ENCODE results near the gene UNC80. TPM values are rescaled to one million over a fixed set of nuclear protein-coding genes. Genes with fewer than 3 reads are reported as not detected.

The UNC80 gene
- total and polyA plus RNA-seq, 2 donors (not counting 1 experiment from before 2014, with no cell fraction given): not detected

GRCh38 chr2:209901172-209901571 lies 129.5 kb downstream of the UNC80 start:
- no peak overlapping the region for H3K4me2 ChIP-seq (replicated peaks; ENCODE audit: low read depth, low read length, poor library complexity, severe bottlenecking)
- intact Hi-C loops (cut with micrococcal nuclease): no loop called here

GRCh38 chr2:209905691-209906090 lies 134.1 kb downstream of the UNC80 start:
- POLR2A ChIA-PET: no interaction called here
- no peak overlapping the region for H3K27ac Mint-ChIP-seq

More at GRCh38 chr2:209901172-209901571, 129.5 kb downstream of the UNC80 start:
- ChIA-PET POLR2A (no interaction called here), CTCF (no interaction called here)
- no peaks in the 10 kb centered on the region for H3K4me1 ChIP-seq (ENCODE audit: control insufficient read depth in 2 of 2, insufficient read depth in 2 of 2, low read length in 2 of 2)
- no peak overlapping the region for H2AFZ ChIP-seq (ENCODE audit: insufficient read depth, low read depth, low read length, poor library complexity, severe bottlenecking)
- H4K20me1 ChIP-seq (ENCODE audit: control insufficient read depth, insufficient read depth, low read length, poor library complexity, severe bottlenecking): no peaks in the 10 kb centered on the region
- DNase-seq (no peak), ATAC-seq (ENCODE audit: low read depth) (no peak)
- H3K79me2 ChIP-seq (ENCODE audit: control insufficient read depth, insufficient read depth, low read length): no peaks in the 10 kb centered on the region
- Mint-ChIP-seq H3K4me3 (no peak overlapping the region), H3K9me3 (ENCODE audit: insufficient read depth) (no peaks in the 10 kb centered on the region), H3K4me1 (no peaks in the 10 kb centered on the region), H3K27me3 (no peaks in the 10 kb centered on the region), H3K27ac (no peak overlapping the region)
- WGBS (ENCODE audit: insufficient coverage): no CpG with 5 or more reads among the region's 2 CpGs
- no peak overlapping the region for H3K9ac ChIP-seq (ENCODE audit: low read length)
- peaks cover 0 to 2% (median 0%) of the 10 kb centered on the region in 3 donors for H3K9me3 ChIP-seq (ENCODE audit: control extremely low read depth in 1 of 3, control insufficient read depth in 2 of 3, insufficient read depth in 1 of 3, low read length in 2 of 3)
- TF ChIP-seq CTCF (IDR thresholded peaks at IDR 0.05): no peak
- TF ChIP-seq EZH2 (IDR thresholded peaks at IDR 0.05; ENCODE audit: borderline replicate concordance, insufficient read depth, low read depth, low read length, poor library complexity, severe bottlenecking): no peak
- H3K27ac ChIP-seq (ENCODE audit: low read length in 2 of 2): no peak overlapping the region
- H3K4me3 ChIP-seq (ENCODE audit: control extremely low read depth in 1 of 5, extremely low read depth in 1 of 5, insufficient read depth in 1 of 5, low read depth in 2 of 5, low read length in 4 of 5): no peak overlapping the region
- H3K27me3 ChIP-seq (replicated peaks in 1 of 4; ENCODE audit: control extremely low read depth in 1 of 4, control insufficient read depth in 3 of 4, insufficient read depth in 4 of 4, low read length in 3 of 4): no peaks in the 10 kb centered on the region
- no peaks in the 10 kb centered on the region for H3K36me3 ChIP-seq (replicated peaks in 1 of 2; ENCODE audit: control extremely low read depth in 1 of 2, control insufficient read depth in 1 of 2, extremely low read depth in 1 of 2, insufficient read depth in 2 of 2, low read length in 1 of 2)

More at GRCh38 chr2:209905691-209906090, 134.1 kb downstream of the UNC80 start:
- no CpG with 5 or more reads among the region's 2 CpGs for WGBS (ENCODE audit: insufficient coverage)
- no peak overlapping the region for H2AFZ ChIP-seq (ENCODE audit: insufficient read depth, low read depth, low read length, poor library complexity, severe bottlenecking)
- H3K36me3 ChIP-seq (replicated peaks in 1 of 2; ENCODE audit: control extremely low read depth in 1 of 2, control insufficient read depth in 1 of 2, extremely low read depth in 1 of 2, insufficient read depth in 2 of 2, low read length in 1 of 2): no peaks in the 10 kb centered on the region
- H3K4me1 Mint-ChIP-seq: no peaks in the 10 kb centered on the region
- CTCF ChIA-PET: no interaction called here
- H3K27ac ChIP-seq (ENCODE audit: low read length in 2 of 2): no peak overlapping the region
- H3K9me3 Mint-ChIP-seq (ENCODE audit: insufficient read depth): peaks cover 2% of the 10 kb centered on the region
- no peaks in the 10 kb centered on the region for H3K27me3 ChIP-seq (replicated peaks in 1 of 4; ENCODE audit: control extremely low read depth in 1 of 4, control insufficient read depth in 3 of 4, insufficient read depth in 4 of 4, low read length in 3 of 4)
- no peak overlapping the region for H3K4me3 Mint-ChIP-seq
- H3K4me2 ChIP-seq (replicated peaks; ENCODE audit: low read depth, low read length, poor library complexity, severe bottlenecking): no peak overlapping the region
- ATAC-seq (ENCODE audit: low read depth) (no peak), DNase-seq (no peak)
- peaks cover 0 to 2% (median 1%) of the 10 kb centered on the region in 3 donors for H3K9me3 ChIP-seq (ENCODE audit: control extremely low read depth in 1 of 3, control insufficient read depth in 2 of 3, insufficient read depth in 1 of 3, low read length in 2 of 3)
- TF ChIP-seq CTCF (IDR thresholded peaks at IDR 0.05) (no peak), EZH2 (IDR thresholded peaks at IDR 0.05; ENCODE audit: borderline replicate concordance, insufficient read depth, low read depth, low read length, poor library complexity, severe bottlenecking) (no peak)
- H3K4me3 ChIP-seq (ENCODE audit: control extremely low read depth in 1 of 5, extremely low read depth in 1 of 5, insufficient read depth in 1 of 5, low read depth in 2 of 5, low read length in 4 of 5): no peak overlapping the region
- no peaks in the 10 kb centered on the region for H3K4me1 ChIP-seq (ENCODE audit: control insufficient read depth in 2 of 2, insufficient read depth in 2 of 2, low read length in 2 of 2)
- intact Hi-C loops (cut with micrococcal nuclease): no loop called here
- no peaks in the 10 kb centered on the region for H4K20me1 ChIP-seq (ENCODE audit: control insufficient read depth, insufficient read depth, low read length, poor library complexity, severe bottlenecking)
- no peaks in the 10 kb centered on the region for H3K79me2 ChIP-seq (ENCODE audit: control insufficient read depth, insufficient read depth, low read length)
- H3K9ac ChIP-seq (ENCODE audit: low read length): no peak overlapping the region
- no peaks in the 10 kb centered on the region for H3K27me3 Mint-ChIP-seq

Measured in B cell (primary cell).